ENCODE measurements around the gene MVB12B. TPM values are rescaled to one million over a fixed set of nuclear protein-coding genes. Genes with fewer than 3 reads are reported as not detected.

The MVB12B gene
- total and polyA plus RNA-seq, 10 donors = 2.8 to 52.4 (median 34.8) TPM

GRCh38 chr9:126316085-126316655 lies 10.5 kb upstream of the MVB12B start:
- Histone ChIP-seq H3K36me3 (no peaks in the 10 kb centered on the region), H3K4me1 (peaks cover 0 to 26% (median 4%) of the 10 kb centered on the region in 6 donors), H3K4me3 (no peak overlapping the region), H3K27me3 (replicated peaks in 1 of 7) (no peaks in the 10 kb centered on the region), H3K9me3 (no peaks in the 10 kb centered on the region), H3K27ac (no peak overlapping the region)
- WGBS, 5 donors = 92 to 98% (median 96%) methylated on average over 3 of the region's 3 CpGs
- intact Hi-C loops (cut with DNase I; ENCODE audit: low total_unique reads) = loop anchor here (5.0 kb wide), 1 partner anchor 81 kb away; no protein-coding TSS in a partner anchor
- TF ChIP-seq POLR2A (IDR thresholded peaks at IDR 0.05) (no peak), CTCF (IDR thresholded peaks at IDR 0.05 in 8 of 11, conservative IDR thresholded peaks at IDR 0.05 in 3 of 11) (no peak), POLR2AphosphoS5 (IDR thresholded peaks at IDR 0.05) (no peak)
- no peak for DNase-seq

- 51 to 71% (median 57%) methylated on average over 4 of the region's 4 CpGs for WGBS, 5 donors
- H3K9me3 ChIP-seq = no peaks in the 10 kb centered on the region
- no peak for DNase-seq
Measured at GRCh38 chr9:126317513-126317912, 9.1 kb upstream of the MVB12B start.

GRCh38 chr9:126318858-126319257 lies 7.8 kb upstream of the MVB12B start:
- no peak for TF ChIP-seq CTCF (IDR thresholded peaks at IDR 0.05 in 8 of 11, conservative IDR thresholded peaks at IDR 0.05 in 3 of 11)
- TF ChIP-seq POLR2AphosphoS5 (IDR thresholded peaks at IDR 0.05) = no peak
- no peak for TF ChIP-seq POLR2A (IDR thresholded peaks at IDR 0.05)
- WGBS, 5 donors = 91 to 95% (median 94%) methylated on average over 6 of the region's 6 CpGs
- H3K4me3 ChIP-seq = no peak overlapping the region
- DNase-seq = peak; percentile 1
- no peak overlapping the region for H3K27ac ChIP-seq
- intact Hi-C loops (cut with DNase I; ENCODE audit: low total_unique reads) = loop anchor here (5.0 kb wide), 1 partner anchor 78 kb away; no protein-coding TSS in a partner anchor
- H3K27me3 ChIP-seq (replicated peaks in 1 of 7) = no peaks in the 10 kb centered on the region
- H3K36me3 ChIP-seq = no peaks in the 10 kb centered on the region
- H3K4me1 ChIP-seq = peaks cover 0 to 28% (median 4%) of the 10 kb centered on the region in 6 donors
- peaks cover 0 to 6% (median 2%) of the 10 kb centered on the region in 8 donors for H3K9me3 ChIP-seq

More at GRCh38 chr9:126317513-126317912, 9.1 kb upstream of the MVB12B start:
- TF ChIP-seq POLR2AphosphoS5 (IDR thresholded peaks at IDR 0.05) (no peak), POLR2A (IDR thresholded peaks at IDR 0.05) (no peak), CTCF (IDR thresholded peaks at IDR 0.05 in 8 of 11, conservative IDR thresholded peaks at IDR 0.05 in 3 of 11) (peak in 9 of 11 experiments; percentile 37 to 63 (median 54))
- H3K4me1 ChIP-seq = peaks cover 0 to 28% (median 4%) of the 10 kb centered on the region in 6 donors
- no peak overlapping the region for H3K4me3 ChIP-seq
- H3K27me3 ChIP-seq (replicated peaks in 1 of 7) = no peaks in the 10 kb centered on the region
- intact Hi-C loops (cut with DNase I; ENCODE audit: low total_unique reads) = loop anchor here (5.0 kb wide), 1 partner anchor 80 kb away; no protein-coding TSS in a partner anchor
- H3K27ac ChIP-seq = no peak overlapping the region
- H3K36me3 ChIP-seq = no peaks in the 10 kb centered on the region

- TF ChIP-seq CTCF (IDR thresholded peaks at IDR 0.05 in 8 of 11, conservative IDR thresholded peaks at IDR 0.05 in 3 of 11) (no peak), POLR2A (IDR thresholded peaks at IDR 0.05) (no peak), POLR2AphosphoS5 (IDR thresholded peaks at IDR 0.05) (no peak)
- Histone ChIP-seq H3K36me3 (no peaks in the 10 kb centered on the region), H3K27ac (peak overlapping the region in 5 of 8 donors; percentile 26 to 57 (median 50)), H3K27me3 (replicated peaks in 1 of 7) (no peaks in the 10 kb centered on the region), H3K4me1 (peaks cover 0 to 28% (median 4%) of the 10 kb centered on the region in 6 donors), H3K9me3 (peaks cover 0 to 14% (median 10%) of the 10 kb centered on the region in 8 donors), H3K4me3 (no peak overlapping the region)
- DNase-seq = no peak
- intact Hi-C loops (cut with DNase I; ENCODE audit: low total_unique reads) = loop anchor here (5.0 kb wide), 1 partner anchor 78 kb away; no protein-coding TSS in a partner anchor
- WGBS, 5 donors = 60 to 87% (median 75%) methylated on average over 5 of the region's 5 CpGs
Measured at GRCh38 chr9:126319671-126320070, 7.0 kb upstream of the MVB12B start.
